Stimulated activated CD8-positive, alpha-beta memory T cell treated with anti-CD3 and anti-CD28 coated beads, Interleukin-12 subunit alpha, Interleukin-12 subunit beta, amount 100 ng/mL, for 24 hours (primary cell): Measurements from ENCODE around the gene PES1.
"Not testable (repeated sequence)": the region's sequence is repeated elsewhere in the genome, so short reads cannot be mapped to it uniquely, and the experiment has no call there.

Experiments used
- DNase-seq: peaks from one replicate; pipeline ENCODE4 v3.0.0-alpha.2; 2020; ENCODE audit errors: extremely low read depth

PES1 gene

DNA sequence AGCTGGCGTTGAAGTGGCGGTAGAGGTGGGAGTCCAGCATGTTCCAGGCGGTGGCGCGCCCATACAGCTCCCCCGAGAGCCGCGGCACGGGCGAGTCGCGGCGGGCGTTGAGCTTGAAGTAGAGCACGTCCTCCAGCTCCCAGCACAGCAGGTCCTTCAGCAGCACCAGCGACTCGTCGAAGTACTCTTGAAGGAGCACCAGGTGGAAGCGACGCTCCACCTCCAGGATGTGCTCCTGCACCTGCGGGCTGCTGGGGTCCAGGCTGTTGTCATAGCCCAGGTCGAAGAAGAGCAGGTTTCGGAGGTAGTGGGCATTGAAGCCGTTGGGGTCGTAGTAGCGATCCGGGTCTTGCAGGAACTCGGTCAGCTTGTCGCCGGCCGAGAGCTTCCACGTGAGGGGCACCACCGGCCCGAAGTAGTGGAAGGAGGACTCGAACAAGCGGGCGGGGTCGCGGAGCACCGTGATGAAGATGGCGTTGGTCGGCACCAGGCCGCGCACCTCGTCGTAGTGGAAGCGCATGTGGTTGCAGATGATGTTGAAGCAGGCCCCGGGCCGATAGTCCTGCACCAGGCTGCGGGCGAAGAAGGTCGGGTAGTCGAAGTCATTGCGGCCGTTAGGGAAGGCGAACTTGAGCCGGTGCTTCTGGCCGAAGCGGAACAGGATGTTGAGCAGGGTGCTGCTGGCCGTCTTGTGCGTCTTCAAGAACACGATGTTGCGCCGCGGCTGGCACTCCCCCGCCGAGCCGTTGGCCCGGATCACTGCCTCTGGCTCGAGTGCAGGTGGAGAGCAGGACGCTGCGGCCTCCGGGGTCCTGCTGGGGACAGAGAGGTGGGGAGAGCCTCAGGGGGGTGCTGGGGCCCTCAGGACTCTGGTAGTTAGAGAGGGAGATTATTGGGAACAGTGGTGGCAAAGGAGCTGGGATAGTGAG is 36.2 kb downstream of the PES1 start:
- DNase-seq: no peak

DNA sequence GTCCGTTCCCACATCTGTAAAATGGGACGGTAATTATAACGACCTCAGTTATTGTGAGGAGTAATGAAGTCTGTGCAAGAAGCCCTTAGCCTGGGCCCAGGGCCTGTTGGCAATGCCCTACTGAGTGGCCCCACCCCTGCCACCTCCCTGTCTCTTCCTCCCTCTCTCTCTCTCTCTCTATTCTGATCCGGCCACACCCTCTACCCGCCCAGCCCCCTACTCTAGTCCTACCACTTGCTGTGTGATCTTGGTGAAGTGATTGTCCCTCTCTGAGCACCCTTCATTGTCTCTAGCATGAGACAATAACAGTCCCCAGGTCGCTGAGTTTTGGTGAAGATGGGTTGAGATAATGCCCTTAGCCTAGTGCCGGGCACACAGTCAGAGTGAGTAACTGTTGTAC is 37.7 kb downstream of the PES1 start:
- DNase-seq: no peak

DNA sequence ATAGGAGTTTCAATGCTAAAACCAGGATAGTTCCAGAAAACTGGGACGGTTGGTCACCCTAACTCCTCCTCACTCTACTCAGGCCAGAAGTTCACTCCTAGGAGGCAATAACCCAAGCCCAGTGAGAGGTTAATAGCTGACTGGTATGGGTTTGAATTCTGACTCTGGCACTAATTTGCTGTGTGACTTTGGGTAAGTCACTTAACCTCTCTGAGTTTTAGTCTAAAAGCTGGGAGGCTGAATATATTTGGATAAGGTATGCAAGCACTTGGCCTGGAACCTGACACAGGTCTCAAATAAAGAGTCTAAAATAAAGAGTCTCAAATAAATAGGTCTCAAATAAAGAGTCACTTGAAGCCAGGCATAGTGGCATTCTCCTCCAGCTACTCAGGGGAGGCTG is 39.0 kb downstream of the PES1 start:
- DNase-seq: no peak

DNA sequence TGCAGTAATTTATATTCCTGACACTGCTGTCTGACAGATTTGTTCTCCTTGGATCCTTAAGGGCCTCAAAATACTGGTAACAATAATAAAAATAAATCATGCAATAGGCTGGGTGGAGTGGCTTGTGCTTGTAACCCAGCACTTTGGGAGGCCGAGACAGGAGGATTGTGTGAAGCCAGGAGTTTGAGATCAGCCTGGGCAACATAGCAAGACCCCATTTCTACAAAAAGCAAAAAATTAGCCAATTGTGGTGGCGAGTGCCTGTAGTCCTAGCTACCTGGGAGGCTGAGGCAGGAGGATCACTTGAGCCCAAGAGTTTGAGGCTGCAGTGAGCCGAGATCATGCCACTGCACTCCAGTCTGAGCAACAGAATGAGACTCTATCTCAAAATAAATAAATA is 39.9 kb downstream of the PES1 start:
- not testable (repeated sequence) for DNase-seq

DNA sequence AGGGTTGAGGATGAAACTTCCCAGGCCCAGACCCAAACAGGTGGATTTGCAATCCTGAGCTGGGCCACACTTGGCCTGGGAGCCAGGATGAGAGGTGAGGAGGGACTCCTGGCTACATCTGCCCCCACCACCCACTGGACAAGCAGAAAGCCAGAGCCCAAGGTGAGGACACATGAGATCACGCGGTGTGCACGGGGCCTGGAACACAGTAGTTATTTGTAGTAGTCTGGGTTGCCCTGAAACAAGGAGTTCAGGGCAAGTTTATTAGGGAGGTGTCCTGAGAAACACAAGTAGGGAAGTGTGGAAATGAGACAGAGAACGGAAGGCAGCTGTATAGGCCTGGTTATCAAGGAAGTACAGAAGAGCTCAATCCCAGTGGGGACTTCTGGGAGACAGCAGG is 44.5 kb downstream of the PES1 start:
- DNase-seq: no peak

DNA sequence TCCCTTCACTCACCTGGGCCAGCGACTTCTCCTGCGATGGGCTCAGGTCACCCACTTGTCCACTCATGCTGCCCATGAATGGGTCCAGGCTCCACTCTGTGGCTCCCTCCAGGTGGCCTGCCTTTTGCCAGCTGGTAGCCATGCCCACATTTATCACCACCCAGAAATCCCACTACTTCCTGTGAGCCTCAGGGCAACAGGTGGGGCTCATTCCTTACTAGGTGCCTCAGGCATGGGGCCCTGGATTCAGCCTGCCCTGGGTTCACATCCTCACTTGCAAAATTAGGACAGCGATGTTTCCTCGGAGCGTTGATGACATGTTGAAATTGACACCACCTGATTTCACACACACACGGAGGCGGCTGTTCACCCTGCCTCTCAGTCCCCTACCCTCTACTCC is 45.1 kb downstream of the PES1 start, which contains the start of gene SEC14L6:
TSS of gene SEC14L6 (minus strand) at position 126 of the 400 bp plus-strand sequence. CDS start at position 67, 59 bp downstream.
- no peak for DNase-seq

DNA sequence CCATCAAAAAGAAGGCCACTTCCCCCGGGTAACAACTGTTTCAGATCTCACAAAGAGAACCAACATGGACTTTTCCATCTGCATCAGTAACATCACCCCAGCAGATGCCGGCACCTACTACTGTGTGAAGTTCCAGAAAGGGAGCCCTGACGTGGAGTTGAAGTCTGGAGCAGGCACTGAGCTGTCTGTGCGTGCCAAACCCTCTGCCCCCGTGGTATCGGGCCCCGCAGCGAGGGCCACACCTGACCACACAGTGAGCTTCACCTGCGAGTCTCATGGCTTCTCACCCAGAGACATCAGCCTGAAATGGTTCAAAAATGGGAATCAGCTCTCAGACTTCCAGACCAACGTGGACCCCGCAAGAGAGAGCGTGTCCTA is 48.9 kb downstream of the PES1 start:
- DNase-seq: no peak

DNA sequence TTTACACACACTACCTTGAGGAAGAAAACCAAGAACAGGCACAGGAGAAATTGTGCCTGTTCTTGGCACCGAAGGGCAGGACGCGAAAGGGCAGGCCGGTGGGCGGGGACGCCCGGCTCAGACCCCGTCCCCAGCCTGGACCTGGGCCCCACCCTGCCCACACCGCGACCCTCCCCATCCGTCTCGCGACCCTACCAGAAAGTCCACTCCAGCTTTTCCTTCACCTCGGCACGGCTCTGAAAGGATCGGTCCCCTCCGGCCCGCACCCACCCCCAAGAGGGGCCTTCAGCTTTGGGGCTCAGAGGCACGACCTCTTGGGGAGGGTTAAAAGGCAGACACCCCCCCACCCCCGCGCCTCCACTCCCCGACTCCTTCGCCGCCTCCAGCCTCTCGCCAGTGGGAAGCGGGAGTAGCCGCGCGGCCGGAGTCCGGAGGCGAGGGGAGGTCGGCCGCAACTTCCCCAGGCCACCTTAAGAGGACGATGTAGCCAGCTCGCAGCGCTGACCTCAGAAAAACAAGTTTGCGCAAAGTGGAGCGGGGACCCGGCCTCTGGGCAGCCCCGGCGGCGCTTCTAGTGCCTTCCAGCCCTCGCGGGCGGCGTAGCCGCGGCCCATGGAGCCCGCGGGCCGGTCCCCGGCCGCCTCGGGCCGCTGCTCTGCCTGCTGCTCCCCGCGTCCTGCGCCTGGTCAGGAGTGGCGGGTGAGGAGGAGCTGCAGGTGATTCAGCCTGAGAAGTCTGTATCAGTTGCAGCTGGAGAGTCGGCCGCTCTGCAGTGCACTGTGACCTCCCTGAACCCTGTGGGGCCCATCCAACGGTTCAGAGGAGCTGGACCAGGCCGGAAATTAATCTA is 49.5 kb downstream of the PES1 start:
- DNase-seq: no peak

DNA sequence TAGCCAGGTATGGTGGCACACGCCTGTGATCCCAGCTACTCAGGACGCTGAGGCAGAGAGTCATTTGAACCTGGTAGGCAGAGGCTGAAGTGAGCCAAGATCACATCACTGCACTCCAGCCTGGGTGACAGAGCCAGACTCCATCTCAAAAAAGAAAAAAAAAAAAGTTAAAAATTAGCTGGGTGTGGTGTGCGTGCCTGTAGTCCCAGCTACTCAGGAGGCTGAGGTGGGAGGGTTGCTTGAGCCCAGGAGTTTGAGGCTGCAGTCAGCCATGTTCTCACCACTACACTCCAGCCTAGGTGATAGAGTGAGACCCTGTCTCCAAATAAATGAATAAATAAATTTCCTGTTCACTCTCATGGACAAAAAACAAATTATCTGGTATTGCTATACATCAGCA is 50.2 kb downstream of the PES1 start:
- DNase-seq: not testable (repeated sequence)

DNA sequence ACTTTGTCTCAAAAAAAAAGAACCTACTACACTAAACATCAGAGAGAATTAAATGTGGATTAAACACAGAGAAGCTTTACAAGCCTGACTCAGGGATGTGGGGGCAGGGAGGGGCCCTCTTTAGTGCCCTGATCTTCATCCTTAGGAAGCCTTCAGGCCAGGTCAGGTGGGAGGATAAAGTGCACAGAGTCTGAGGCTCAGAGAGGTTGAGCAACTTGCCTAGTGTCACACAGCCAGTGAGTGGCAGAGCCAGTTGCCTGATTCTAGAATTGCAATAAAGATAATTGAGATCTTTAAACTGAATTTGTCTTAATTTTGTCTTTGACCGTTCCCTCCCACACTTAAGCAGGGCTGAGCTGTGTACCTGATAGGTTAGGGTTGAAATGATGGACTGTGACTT is 52.3 kb downstream of the PES1 start:
- DNase-seq: no peak

DNA sequence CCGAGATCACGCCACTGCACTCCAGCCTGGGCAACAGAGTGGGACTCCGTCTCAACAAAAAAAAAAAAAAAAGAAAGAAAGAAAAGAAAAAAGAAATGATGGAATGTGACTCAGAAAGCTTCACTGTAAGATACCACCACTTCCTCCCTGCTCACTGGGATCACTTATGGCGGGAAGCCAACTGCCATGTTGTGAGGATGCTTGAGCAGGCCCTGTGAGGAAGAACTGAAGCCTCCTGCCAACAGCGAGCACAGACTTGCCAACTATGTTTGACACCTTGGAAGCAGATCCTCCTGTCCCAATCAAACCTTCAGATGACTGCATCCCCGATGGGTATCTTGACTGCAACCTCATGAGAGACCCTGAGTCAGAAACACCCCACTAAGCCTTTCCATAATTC is 53.4 kb downstream of the PES1 start:
- DNase-seq: no peak

DNA sequence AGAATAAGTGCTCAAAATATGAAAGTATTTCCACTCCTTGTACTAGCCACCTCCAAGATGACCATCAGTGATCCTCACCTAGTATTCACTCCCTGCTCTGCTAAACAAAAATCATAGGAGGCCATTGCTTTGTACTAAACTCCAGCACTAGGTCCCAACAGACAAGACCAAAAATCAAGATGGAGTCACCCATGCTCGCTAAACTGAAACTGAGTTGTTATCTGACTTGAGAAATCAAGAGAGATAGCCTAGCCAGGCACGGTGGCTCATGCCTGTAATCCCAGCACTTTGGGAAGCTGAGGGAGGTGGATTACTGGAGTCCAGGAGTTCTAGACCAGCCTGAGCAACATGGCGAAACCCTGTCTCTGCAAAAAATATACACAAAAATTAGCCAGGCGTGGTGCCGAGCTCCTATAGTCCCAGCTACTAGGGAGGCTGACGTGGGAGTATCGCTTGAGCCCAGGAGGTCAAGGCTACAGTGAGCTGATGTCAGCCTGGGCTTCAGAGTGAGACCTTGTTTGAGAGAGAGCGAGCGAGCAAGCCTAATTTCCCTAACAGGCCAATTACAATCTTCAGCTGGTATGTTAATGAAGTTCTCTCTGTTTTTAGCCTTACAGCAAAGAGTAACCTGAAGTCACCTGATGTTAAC is 54.5 kb downstream of the PES1 start:
- DNase-seq: no peak

DNA sequence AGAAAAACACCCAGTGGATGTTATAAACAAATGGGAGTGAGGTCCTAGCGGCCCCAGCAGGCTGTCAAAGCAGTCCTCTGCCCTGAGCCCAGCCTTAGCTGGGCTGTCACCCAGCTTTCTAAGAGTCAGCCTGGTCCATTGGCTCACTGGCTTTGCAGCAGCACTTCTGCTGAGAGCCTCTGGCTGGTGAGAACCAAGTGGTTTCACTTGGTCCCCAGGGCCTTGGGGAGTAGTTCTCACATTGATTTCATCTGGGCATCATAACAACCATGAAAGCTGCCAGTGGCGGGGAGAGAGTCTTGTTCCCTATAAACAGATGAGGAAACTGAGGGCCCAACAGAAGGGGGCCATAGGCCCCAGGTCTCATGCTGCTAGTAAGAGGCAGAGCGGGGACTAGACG is 56.5 kb downstream of the PES1 start:
- no peak for DNase-seq

DNA sequence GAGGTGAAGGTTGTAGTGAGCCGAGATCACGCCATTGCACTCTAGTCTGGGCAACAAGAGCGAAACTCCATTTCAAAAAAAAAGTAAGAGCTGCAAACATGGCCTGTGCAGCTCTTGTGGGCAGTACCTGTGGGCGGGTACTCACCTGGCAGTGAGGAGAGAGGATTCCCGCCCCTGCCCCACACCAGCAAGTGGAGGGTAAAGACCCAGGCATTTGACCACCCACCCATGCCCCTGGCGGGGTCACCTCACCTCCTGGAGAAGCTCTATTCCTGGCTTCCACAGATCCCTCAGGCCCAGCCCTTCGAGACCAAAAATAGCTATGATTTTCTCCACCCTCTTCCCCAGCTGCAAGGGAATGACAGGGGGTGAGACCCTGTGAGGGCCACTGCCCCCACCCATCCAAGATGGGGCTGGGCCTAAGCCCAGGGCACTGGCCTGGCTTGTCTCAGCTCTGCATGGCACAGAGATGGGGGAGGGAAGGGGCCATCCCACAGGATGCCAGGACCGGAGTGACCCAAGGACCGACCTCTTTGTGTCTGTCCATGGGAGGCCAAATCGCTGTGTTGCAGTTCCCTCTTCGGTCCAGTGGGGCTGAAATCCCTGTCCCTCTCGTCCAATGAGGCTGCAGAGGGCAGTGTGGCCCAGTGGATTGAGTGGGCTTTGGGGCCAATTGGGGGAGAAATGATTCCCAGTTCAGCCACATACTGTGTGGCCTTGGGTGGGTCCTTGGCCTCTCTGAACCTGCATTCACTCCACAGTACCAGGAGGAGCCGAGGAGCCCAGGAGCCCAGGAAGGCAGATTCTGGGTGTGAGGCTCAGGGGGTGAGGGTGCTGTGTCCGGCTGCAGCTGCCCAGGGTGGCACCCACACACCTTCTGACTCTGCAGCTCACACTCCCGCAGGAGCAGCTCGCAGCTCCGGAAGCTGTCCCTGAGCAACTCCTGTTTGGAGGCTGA is 59.8 kb downstream of the PES1 start:
- no peak for DNase-seq

DNA sequence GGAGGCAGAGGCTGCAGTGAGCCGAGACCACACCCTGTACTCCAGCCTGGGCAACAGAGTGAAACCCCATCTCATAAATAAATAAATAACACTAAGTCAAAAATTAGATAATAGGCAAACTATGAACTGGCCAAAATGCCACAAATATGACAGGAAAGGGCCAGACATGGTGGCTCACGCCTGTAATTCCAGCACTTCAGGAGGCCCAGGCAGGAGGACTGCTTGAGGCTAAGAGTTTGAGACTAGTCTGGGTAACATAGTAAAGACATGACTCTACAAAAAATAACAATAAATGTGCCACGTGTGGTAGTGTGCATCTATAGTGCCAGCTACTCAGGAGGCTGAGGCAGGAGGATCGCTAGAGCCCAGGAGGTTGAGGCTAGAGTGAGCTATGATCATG is 65.1 kb downstream of the PES1 start:
- DNase-seq: no peak
